IMR-90 (cell line): ENCODE results near the gene SYN1. TPM values are rescaled to one million over a fixed set of nuclear protein-coding genes. Genes with fewer than 3 reads are reported as not detected.

Source experiments
- ATAC-seq: fragments of 200-7000 bp; cut with Tn5 transposase; 2 replicates; pipeline ENCODE4 v1.9.1; 2020; ENCODE audit warnings: low read depth, mild to moderate bottlenecking, moderate library complexity
- BruUV-seq: library from RNA; stranded (reverse); fragments of 400-500 nt; replicated peaks from 2 replicates; lab custom pipeline; 2021; lab: Mats Ljungman, UMichigan
- CTCF ChIA-PET: fragments of 300-600 bp; formaldehyde crosslinking; extraction: SDS; loops from one replicate; lab custom pipeline; 2021; ENCODE audit warnings: antibody characterized with exemption; lab: Yijun Ruan, JAX
- POLR2A ChIA-PET: fragments of 300-600 bp; sonication (Branson Sonifier 250); formaldehyde crosslinking; loops from one replicate; lab custom pipeline; 2022; ENCODE audit warnings: antibody characterized with exemption; ENCODE audit not compliant: unreplicated experiment; lab: Charles Lee
- DNase-seq: peaks from one replicate; pipeline ENCODE4 v3.0.0; 2013
- H2AFZ ChIP-seq: replicated peaks from 2 replicates; pipeline ENCODE3; 2013; ENCODE audit warnings: low read length, mild to moderate bottlenecking; ENCODE audit not compliant: poor library complexity
- H2AK5ac ChIP-seq: 2 replicates; pipeline ENCODE4 v1.6.1; 2013; ENCODE audit warnings: low read depth, low read length, inconsistent platforms
- H2AK9ac ChIP-seq: replicated peaks from 2 replicates; pipeline ENCODE3; 2013; ENCODE audit warnings: mild to moderate bottlenecking, low read depth, low read length, moderate library complexity; ENCODE audit not compliant: poor library complexity
- H2BK120ac ChIP-seq: 2 replicates; pipeline ENCODE4 v1.6.1; 2013; ENCODE audit warnings: low read depth, low read length, inconsistent platforms
- H2BK15ac ChIP-seq: 3 replicates; pipeline ENCODE4 v1.6.1; 2013; ENCODE audit warnings: low read depth, low read length, inconsistent platforms
- H2BK20ac ChIP-seq: 2 replicates; pipeline ENCODE4 v1.6.1; 2013; ENCODE audit warnings: low read depth, mild to moderate bottlenecking, inconsistent platforms, low read length, moderate library complexity
- H2BK5ac ChIP-seq: 2 replicates; pipeline ENCODE4 v1.6.1; 2013; ENCODE audit warnings: mild to moderate bottlenecking, low read depth, low read length, inconsistent platforms; ENCODE audit not compliant: poor library complexity, severe bottlenecking
- H3K14ac ChIP-seq: replicated peaks from 2 replicates; pipeline ENCODE4 v1.6.1; 2013; ENCODE audit warnings: low read depth, low read length, inconsistent platforms
- H3K18ac ChIP-seq: 2 replicates; pipeline ENCODE4 v1.6.1; 2013; ENCODE audit warnings: low read depth, low read length, control low read depth
- H3K23ac ChIP-seq: 2 replicates; pipeline ENCODE4 v1.6.1; 2013; ENCODE audit warnings: low read depth, low read length, inconsistent platforms
- H3K27ac ChIP-seq: 2 replicates; pipeline ENCODE4 v1.5.1; 2013; ENCODE audit warnings: mild to moderate bottlenecking, control low read depth, low read length; ENCODE audit not compliant: insufficient read depth
- H3K27me3 ChIP-seq: 2 replicates; pipeline ENCODE4 v1.6.1; 2013; ENCODE audit warnings: low read length; ENCODE audit not compliant: control insufficient read depth, insufficient read depth
- H3K36me3 ChIP-seq: 2 replicates; pipeline ENCODE4 v1.6.1; 2013; ENCODE audit warnings: low read length, mixed read lengths; ENCODE audit not compliant: control insufficient read depth, insufficient read depth
- H3K4ac ChIP-seq: 2 replicates; pipeline ENCODE4 v1.6.1; 2013; ENCODE audit warnings: low read depth, low read length, inconsistent platforms
- H3K4me1 ChIP-seq: 2 replicates; pipeline ENCODE4 v1.6.1; 2013; ENCODE audit warnings: low read length, mixed read lengths; ENCODE audit not compliant: control insufficient read depth, insufficient read depth
- H3K4me2 ChIP-seq: 2 replicates; pipeline ENCODE4 v1.6.1; 2013; ENCODE audit warnings: low read depth, mild to moderate bottlenecking, control low read depth, low read length, moderate library complexity
- H3K4me3 ChIP-seq: 2 replicates; pipeline ENCODE4 v1.5.1; 2013; ENCODE audit warnings: low read depth, mild to moderate bottlenecking, control low read depth, low read length, moderate library complexity; ENCODE audit not compliant: insufficient read depth
- H3K56ac ChIP-seq: 2 replicates; pipeline ENCODE4 v1.6.1; 2013; ENCODE audit warnings: low read length, inconsistent platforms; ENCODE audit not compliant: insufficient read depth; ENCODE audit errors: extremely low read depth
- H3K79me1 ChIP-seq, 2 experiments: 2 replicates each; pipeline ENCODE4 v1.6.1; 2013; ENCODE audit warnings: low read length in 2 of 2, inconsistent platforms in 1 of 2, low read depth in 1 of 2
- H3K9ac ChIP-seq: 2 replicates; pipeline ENCODE4 v1.6.1; 2013; ENCODE audit warnings: low read depth, low read length, control low read depth
- H3K9me1 ChIP-seq: 2 replicates; pipeline ENCODE4 v1.6.1; 2013; ENCODE audit warnings: low read length, inconsistent platforms; ENCODE audit not compliant: insufficient read depth
- H3K9me3 ChIP-seq: 2 replicates; pipeline ENCODE4 v1.6.1; 2013; ENCODE audit warnings: low read length; ENCODE audit not compliant: control insufficient read depth, insufficient read depth
- H4K20me1 ChIP-seq: 2 replicates; pipeline ENCODE4 v1.6.1; 2013; ENCODE audit warnings: low read length, inconsistent platforms; ENCODE audit not compliant: insufficient read depth
- H4K5ac ChIP-seq: 2 replicates; pipeline ENCODE4 v1.6.1; 2013; ENCODE audit warnings: mild to moderate bottlenecking, low read depth, low read length, control low read depth
- H4K8ac ChIP-seq, 2 experiments: 2 replicates each; pipeline ENCODE4 v1.6.1; 2013; ENCODE audit warnings: low read depth in 2 of 2, low read length in 2 of 2, control low read depth in 1 of 2, inconsistent platforms in 1 of 2
- H4K91ac ChIP-seq: 2 replicates; pipeline ENCODE4 v1.6.1; 2013; ENCODE audit warnings: low read depth, low read length, inconsistent platforms; ENCODE audit not compliant: insufficient read depth
- BHLHE40 ChIP-seq: fragments of 150-350 bp; IDR thresholded peaks from 2 replicates; pipeline ENCODE4 v1.6.1; 2016; ENCODE audit warnings: mild to moderate bottlenecking, low read depth, low read length
- CEBPB ChIP-seq: IDR thresholded peaks from 2 replicates; pipeline ENCODE4 v1.6.1; 2012; ENCODE audit warnings: low read depth, low read length, improper control_type of control experiment
- FOS ChIP-seq: fragments of 150-350 bp; IDR thresholded peaks from 2 replicates; pipeline ENCODE4 v1.6.1; 2016; ENCODE audit warnings: low read depth, low read length
- MAZ ChIP-seq: IDR thresholded peaks from 2 replicates; pipeline ENCODE4 v1.6.1; 2012; ENCODE audit warnings: low read depth, mild to moderate bottlenecking, low read length, improper control_type of control experiment, moderate library complexity, borderline replicate concordance
- RAD21 ChIP-seq: IDR thresholded peaks from 2 replicates; pipeline ENCODE4 v1.6.1; 2012; ENCODE audit warnings: low read length, improper control_type of control experiment
- RCOR1 ChIP-seq: IDR thresholded peaks from 2 replicates; pipeline ENCODE4 v1.6.1; 2012; ENCODE audit warnings: mild to moderate bottlenecking, low read length, improper control_type of control experiment; ENCODE audit not compliant: insufficient replicate concordance
- RFX5 ChIP-seq: IDR thresholded peaks from 2 replicates; pipeline ENCODE4 v1.8.0; 2012; ENCODE audit warnings: low read depth, mild to moderate bottlenecking, low read length, moderate library complexity
- WGBS, 2 experiments: methylation state at CpG; one replicate each; pipeline versions ENCODE4 v1.1.5 to v1.1.7; 2013; ENCODE audit warnings: missing lambda C conversion rate in 2 of 2; ENCODE audit not compliant: insufficient read length in 1 of 2; ENCODE audit errors: extremely low coverage in 2 of 2; 5-methylcytosine and 5-hydroxymethylcytosine counted together
- dilution Hi-C: fragments of 300-500 bp; cut with HindIII; formaldehyde crosslinking; loops from one replicate; pipeline ENCODE4 v1.14.3; 2018; ENCODE audit warnings: low sequenced_read_pairs; ENCODE audit not compliant: unreplicated experiment
- in situ Hi-C: fragments of 300-500 bp; cut with MboI; formaldehyde crosslinking; loops from 3 replicates; pipeline ENCODE4 v1.14.3; 2019; ENCODE audit warnings: low sequenced_read_pairs, inconsistent platforms, mixed read lengths
- intact Hi-C: fragments of 100-400 bp; cut with micrococcal nuclease; formaldehyde crosslinking; loops from 2 replicates; pipeline ENCODE4 v1.10.0; 2022
- polyA plus RNA-seq, 3 experiments: library from polyadenylated mRNA; depleted of rRNA; stranded (reverse); fragments of >200 nt; gene quantifications; 2 replicates each; pipeline ENCODE4 v1.2.3, GENCODE V29; 2012; ENCODE audit warnings: low replicate concordance in 1 of 3
- total RNA-seq: library from RNA; depleted of rRNA; stranded (reverse); fragments of >200 nt; gene quantifications from 2 replicates; pipeline ENCODE4 v1.2.3, GENCODE V29; 2012
- TF ChIP-seq, protein P1 (sequence below): fragments of 150-350 bp; IDR thresholded peaks from 2 replicates; pipeline ENCODE4 v1.6.1; 2017; ENCODE audit warnings: mild to moderate bottlenecking, antibody characterized with exemption, low read length, low read depth
- TF ChIP-seq, protein P2 (sequence below): fragments of 150-350 bp; IDR thresholded peaks from 2 replicates; pipeline ENCODE4 v1.6.1; 2016; ENCODE audit warnings: low read depth, mild to moderate bottlenecking, low read length, moderate library complexity, borderline replicate concordance
- TF ChIP-seq, protein P3 (sequence below): conservative IDR thresholded peaks from 2 replicates; pipeline ENCODE4 v1.5.1; 2012; ENCODE audit warnings: mild to moderate bottlenecking, low read depth, low read length, improper control_type of control experiment

The SYN1 gene
- total and polyA plus RNA-seq, 2 of the 4 experiments (the other 2 are of a cell fraction): under 0.01 to 0.56 TPM

DNA sequence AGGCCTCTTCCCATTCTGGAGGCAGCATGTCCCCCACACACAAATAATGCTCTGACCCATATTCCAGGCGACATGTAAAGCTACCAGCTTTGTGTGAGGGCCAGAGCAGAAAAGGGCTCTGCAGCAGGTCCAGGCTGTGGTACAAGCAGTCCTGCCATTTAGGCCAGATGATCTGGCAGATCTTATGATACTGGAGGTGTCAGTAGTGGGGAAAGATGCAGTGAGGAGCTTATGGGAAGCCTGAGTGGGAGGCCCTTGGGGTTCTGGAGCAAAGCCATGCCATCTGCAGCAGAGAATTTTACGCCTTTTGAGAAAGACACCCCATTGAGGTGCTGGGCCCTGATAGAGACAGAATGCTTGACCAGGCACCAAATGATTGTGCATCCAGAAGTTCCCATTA is 7.7 kb downstream of the SYN1 start:
- H3K4ac ChIP-seq: no peak overlapping the region
- CTCF ChIA-PET: no interaction called here
- no peak overlapping the region for H2BK20ac ChIP-seq
- H3K18ac ChIP-seq: no peak overlapping the region
- no peak overlapping the region for H3K4me2 ChIP-seq
- no peak overlapping the region for H2AK5ac ChIP-seq
- no peak overlapping the region for H2AK9ac ChIP-seq
- H3K9ac ChIP-seq: no peak overlapping the region
- no peaks in the 10 kb centered on the region for H3K4me1 ChIP-seq
- H3K14ac ChIP-seq: no peak overlapping the region
- H2AFZ ChIP-seq: no peak overlapping the region
- ATAC-seq (no peak), DNase-seq (no peak)
- H4K5ac ChIP-seq: no peak overlapping the region
- H3K9me1 ChIP-seq: no peaks in the 10 kb centered on the region
- H4K91ac ChIP-seq: no peak overlapping the region
- in situ Hi-C loops (no loop called here), intact Hi-C loops (no loop called here), dilution Hi-C loops (no loop called here)
- no peaks in the 10 kb centered on the region for H3K79me1 ChIP-seq
- H2BK15ac ChIP-seq: no peak overlapping the region
- H4K20me1 ChIP-seq: peaks cover 3% of the 10 kb centered on the region
- no peak overlapping the region for H3K4me3 ChIP-seq
- no peak overlapping the region for H3K23ac ChIP-seq
- POLR2A ChIA-PET: no interaction called here
- no peak overlapping the region for H2BK120ac ChIP-seq
- no peak overlapping the region for H3K56ac ChIP-seq
- no peak overlapping the region for H4K8ac ChIP-seq
- no peaks in the 10 kb centered on the region for H3K36me3 ChIP-seq
- H3K9me3 ChIP-seq: no peaks in the 10 kb centered on the region
- no TSS peak for BruUV-seq
- TF ChIP-seq FOS (no peak), RCOR1 (no peak), RAD21 (no peak), CEBPB (no peak), RFX5 (no peak), BHLHE40 (no peak), MAZ (no peak)
- TF ChIP-seq, protein P1, sequence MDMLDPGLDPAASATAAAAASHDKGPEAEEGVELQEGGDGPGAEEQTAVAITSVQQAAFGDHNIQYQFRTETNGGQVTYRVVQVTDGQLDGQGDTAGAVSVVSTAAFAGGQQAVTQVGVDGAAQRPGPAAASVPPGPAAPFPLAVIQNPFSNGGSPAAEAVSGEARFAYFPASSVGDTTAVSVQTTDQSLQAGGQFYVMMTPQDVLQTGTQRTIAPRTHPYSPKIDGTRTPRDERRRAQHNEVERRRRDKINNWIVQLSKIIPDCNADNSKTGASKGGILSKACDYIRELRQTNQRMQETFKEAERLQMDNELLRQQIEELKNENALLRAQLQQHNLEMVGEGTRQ: no peak
- TF ChIP-seq, protein P2, sequence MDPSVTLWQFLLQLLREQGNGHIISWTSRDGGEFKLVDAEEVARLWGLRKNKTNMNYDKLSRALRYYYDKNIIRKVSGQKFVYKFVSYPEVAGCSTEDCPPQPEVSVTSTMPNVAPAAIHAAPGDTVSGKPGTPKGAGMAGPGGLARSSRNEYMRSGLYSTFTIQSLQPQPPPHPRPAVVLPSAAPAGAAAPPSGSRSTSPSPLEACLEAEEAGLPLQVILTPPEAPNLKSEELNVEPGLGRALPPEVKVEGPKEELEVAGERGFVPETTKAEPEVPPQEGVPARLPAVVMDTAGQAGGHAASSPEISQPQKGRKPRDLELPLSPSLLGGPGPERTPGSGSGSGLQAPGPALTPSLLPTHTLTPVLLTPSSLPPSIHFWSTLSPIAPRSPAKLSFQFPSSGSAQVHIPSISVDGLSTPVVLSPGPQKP: no peak
- TF ChIP-seq, protein P3, sequence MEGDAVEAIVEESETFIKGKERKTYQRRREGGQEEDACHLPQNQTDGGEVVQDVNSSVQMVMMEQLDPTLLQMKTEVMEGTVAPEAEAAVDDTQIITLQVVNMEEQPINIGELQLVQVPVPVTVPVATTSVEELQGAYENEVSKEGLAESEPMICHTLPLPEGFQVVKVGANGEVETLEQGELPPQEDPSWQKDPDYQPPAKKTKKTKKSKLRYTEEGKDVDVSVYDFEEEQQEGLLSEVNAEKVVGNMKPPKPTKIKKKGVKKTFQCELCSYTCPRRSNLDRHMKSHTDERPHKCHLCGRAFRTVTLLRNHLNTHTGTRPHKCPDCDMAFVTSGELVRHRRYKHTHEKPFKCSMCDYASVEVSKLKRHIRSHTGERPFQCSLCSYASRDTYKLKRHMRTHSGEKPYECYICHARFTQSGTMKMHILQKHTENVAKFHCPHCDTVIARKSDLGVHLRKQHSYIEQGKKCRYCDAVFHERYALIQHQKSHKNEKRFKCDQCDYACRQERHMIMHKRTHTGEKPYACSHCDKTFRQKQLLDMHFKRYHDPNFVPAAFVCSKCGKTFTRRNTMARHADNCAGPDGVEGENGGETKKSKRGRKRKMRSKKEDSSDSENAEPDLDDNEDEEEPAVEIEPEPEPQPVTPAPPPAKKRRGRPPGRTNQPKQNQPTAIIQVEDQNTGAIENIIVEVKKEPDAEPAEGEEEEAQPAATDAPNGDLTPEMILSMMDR: no peak
- H3K27me3 ChIP-seq: peaks cover 5% of the 10 kb centered on the region; the same call in 1 of the 2 replicates
- no peak overlapping the region for H3K27ac ChIP-seq
- no peak overlapping the region for H2BK5ac ChIP-seq
- no CpG with 5 or more reads among the region's 2 CpGs for WGBS, 2 experiments
